Smooth muscle cell of the brain vasculature (primary cell): ENCODE results near the gene ADCY5.

ENCODE experiments used
- DNase-seq: peaks from one replicate; pipeline ENCODE4 v3.0.0-alpha.2; 2012; ENCODE audit warnings: low read depth, low spot score

The ADCY5 gene

GRCh38 chr3:123302961-123303360, 145.9 kb downstream of the ADCY5 start:
- no peak for DNase-seq

DNA sequence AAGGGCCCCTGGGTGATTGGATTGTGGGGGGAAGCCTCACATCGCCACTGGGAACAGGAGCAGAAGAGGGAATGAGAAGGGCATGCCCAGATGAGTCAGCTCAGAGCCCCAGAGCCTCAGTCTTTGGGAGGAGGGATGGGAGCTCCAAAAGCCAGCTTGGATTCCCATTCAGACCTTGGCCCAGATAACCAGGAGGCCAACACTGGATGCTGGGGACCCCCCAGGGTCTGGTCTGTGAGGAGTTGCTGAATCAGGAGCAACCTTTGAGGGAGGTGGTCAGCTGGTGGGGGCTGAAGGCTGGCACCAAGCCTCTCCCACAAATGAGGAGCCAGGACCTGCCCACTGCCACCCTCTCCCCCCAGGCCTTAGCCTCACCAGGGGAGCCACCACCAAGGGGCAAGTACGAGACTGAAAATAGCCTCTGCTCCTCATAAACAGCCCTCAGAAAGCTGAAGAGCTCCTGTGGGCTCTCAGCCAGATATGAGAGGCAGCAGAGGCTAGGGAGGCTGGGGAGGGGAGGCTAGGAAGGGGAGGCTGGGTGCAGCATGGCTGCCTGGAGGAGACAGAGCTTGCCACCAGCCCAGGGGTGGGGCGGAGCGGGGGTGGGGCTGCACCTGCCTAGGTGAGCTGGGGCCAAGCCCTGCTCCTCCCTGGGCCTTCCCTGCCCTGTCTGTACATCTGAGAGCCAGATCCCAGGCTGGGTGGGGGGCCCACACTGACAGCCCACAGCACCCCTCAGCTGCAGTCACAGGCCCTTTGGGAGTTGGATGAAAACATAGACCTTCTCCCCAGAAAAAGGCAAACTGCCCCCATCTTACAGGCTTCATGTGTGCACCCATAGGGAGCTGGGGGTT, 147.3 kb downstream of the ADCY5 start:
- DNase-seq = no peak

DNA sequence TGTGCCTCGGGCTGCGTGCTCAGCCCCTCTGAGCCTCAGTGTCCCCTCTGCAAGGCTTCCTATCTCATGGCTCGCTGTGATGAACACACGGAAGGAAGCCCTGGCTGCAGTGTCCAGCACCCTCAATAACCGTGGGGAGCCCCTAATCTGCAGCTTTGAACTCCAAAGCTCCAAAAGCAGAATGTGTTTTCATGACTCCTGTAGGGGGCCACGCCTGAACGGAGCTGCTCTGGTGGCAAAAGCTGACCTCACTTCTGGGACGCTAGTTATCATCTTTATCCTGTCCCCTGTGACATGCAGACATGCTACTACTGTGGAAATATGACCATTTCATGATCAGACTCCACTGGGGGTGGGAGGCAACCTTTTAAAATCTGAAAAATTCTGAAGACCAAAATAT, 148.3 kb downstream of the ADCY5 start:
- no peak for DNase-seq

- no peak for DNase-seq
Measured at GRCh38 chr3:123300056-123300455, 148.8 kb downstream of the ADCY5 start.

DNA sequence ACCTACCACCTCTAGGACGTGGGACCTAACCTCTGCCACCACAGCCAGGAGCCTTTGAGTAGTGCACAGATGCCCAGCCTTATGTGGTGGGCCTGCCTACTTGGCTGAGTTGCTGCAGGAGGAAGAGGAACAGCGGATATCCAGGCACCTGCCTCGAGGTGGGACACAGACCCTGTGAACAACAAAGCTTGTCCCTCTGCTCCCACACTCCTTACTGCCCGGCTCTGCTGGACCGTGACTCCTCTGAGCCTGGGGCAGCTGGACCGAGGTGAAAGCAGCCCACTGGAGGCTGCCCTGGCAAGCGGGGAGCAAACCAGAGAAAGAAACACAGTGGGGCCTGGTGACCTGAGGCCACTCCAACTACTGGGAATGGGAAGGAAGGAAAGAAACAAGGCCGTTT, 149.3 kb downstream of the ADCY5 start:
- DNase-seq = no peak

DNA sequence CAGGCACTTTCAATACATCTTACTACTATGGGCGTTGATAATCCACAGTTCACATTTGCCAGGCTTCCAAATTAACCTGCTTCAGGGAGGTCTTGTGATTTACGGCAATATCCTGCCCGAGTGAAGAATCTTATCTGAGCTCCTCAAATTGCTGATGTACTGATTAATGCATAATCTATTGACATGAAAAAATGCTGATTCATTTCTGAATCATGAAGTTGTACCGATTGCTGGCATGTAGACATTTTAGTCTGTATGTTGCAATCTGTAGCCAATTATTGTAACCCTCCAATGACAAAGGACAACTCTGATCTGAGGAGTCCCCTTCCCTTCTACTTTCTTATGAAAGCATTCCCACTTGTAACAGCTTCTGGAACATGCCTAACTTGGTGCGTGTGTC, 150.0 kb downstream of the ADCY5 start:
- no peak for DNase-seq

GRCh38 chr3:123297627-123297899, 151.3 kb downstream of the ADCY5 start:
- DNase-seq = no peak

DNA sequence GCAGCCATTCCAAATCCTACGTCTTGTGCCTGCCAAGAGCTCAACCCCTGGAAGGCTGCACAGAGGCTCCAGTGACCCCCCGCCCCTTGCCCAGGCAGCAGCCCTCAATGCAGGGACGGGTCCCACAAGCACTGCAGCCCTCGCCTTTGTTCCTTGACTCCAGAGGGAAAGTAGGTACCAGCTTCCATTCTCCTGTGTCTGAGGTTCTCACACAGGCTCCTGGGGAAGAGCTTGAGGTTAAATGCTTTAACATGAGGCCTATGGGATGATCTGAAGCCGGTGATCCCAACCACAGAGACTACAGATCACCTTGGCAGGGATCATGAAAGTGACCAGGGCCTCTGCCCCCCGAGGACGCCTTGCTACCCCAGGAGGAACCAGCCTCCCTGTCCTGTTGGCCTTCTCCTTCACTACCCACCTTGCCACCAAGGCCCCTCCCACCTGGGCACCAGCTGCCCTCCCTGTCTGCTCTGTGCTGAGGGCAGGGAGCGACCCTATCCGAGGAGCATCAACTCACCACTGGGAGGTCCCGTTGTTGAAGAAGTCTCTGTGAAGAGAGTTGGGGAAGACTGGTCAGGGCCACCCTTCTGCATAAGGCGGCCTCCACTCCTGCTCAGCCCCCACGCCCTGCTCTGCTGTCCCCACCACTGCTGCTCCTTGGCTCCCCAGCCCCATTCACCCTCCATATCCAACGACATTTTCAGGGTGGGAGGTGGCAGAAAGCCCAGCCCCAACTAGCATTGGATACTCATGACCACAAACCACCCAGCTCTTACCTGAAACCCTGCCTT, 151.9 kb downstream of the ADCY5 start:
- DNase-seq = no peak

DNA sequence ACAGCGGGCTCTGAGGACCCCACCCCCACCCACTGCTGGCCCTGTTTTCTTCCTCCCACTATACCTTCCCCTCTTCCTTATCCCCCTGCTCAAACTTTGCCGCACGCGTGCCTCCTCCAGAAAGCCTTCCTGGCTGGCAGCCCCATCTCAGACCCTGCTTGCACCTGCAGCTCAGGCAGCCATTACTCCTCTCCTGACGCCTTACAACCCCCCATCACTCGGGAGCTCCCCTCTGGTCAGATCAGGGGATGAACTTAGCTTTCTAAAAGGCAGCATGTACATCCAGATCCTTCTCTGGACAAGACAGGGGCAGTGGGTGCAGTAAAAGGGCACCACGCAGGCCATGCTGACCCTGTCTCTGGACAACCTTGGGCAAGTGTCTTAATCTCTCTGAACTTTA, 152.6 kb downstream of the ADCY5 start:
- DNase-seq = no peak

DNA sequence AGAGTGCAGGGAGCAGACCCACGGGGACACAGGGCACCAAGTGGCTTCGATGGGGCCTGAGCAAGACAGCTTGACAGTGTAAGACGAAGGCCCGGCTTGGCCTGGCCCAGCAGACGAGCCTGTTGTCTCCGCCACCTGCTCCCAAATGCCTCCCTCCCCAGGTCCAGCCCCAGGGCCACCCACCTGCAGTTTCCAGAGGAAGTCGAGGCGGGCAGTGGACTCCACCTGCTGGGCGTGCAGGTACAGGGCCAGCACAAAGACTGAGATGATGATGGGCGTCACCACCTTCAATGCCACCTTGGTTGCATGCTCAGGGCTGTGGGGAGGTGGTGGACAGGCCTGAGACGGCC, 153.0 kb downstream of the ADCY5 start:
- DNase-seq = no peak

DNA sequence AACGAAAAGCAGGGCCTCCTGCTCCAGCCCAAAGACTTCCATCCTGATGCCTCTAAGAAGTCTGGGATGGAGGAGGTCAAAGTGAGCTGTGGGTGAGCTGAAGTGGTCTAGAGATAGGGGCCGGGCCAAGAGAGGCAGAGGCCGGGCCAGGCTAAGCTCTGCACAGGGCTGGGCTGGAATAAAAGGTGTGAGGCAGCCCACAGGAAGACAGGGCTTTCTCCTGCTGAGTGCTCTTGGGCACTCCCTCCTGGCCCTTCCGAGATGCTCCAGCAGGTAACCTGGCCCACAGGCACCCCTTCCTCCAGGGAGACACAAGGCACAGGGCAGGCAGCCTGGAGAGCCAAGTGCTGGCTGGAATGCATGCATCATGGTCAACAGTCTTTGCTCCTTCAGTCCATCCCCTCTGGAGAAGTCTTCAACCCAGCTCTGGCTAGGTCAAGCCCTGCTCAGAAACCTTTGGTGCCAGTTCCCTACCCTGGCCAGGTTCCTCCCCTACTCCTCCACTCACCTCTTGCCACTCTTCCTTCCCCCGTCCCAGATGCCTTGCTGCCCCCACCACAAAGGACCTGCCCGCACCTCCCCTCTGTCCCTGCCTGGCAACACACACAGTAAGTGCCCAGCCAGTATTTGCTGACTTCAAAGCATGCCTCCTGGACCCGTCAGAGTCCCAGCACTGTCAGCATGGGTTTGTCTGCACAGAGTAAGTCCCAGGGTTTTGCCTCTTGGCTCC, 153.6 kb downstream of the ADCY5 start:
- DNase-seq = no peak

DNA sequence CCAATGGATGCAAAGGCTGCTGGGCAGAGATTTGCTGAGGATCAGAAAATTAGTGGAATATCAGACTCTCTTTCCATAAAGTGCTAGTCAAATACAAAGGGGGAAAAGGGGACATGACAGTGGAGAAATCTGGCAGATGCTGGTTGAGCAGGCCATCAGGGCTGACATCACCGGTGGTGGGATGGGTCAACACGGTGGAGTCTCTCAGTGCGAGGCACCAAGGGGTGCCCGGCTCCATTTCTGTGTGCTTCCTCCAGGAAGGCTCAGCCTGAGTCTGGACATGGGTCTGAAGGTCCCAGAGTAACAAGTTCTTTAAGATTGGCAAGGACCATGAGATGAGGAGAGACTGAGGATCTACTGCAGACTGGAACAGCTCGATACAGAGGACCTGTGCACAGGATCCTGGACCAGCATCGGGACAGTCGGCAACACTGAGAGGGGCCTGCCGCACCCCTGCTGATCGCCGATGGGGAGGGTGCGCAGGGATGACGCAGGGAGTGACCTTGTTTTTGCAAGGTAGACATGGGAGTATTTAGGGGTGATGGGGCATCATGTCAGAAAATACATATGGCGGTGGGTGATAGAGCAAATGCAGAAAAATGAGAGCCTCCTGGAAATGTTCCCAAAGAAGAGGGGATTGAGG, 154.5 kb downstream of the ADCY5 start:
- DNase-seq = no peak

DNA sequence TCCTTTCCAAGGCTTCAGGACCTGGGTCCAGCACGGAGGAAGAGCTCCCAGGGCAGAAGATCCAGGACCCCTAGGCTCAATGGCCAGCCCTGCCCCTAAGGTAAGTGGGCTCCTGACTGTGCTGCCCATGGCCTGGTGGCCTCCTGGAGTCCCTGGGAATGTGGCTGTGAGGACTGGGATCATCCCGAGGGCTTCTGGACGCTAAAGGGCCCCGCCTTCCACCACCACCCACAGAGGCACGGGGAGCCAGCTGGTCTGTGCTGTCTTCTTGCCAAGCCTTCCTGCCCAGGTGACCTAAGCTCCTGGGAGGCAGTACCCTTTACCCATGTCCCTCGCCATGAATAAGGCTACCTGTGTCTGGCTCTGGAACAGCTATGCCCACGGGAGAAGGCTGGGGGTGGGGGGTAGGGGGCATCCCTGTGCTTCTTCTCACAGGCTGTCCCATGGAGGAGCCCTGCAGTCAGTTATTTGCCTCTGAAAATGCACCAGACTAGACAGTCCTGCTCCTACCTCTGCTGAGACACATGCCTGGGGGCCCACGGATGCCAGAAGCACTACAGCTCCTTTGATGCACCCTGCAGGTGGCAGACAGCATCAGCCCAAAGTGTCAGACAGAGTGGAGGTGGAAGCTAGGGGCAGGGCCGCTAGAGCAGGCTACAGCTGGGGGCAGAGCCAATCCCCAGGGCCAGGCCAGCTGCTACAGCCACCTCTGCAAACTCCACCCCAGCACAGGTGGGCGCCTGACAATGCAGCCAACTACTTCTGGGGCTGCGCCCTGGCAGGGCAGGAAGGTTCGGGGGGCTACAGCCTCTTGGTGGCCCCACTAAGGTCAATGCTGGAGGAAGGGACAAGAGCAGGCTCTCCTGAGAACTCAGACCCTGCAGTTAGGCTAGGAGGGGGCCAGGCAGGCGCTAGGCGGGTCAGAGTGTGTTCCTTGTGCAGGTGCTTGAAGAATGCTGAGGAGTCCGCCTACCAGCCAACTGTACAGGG, 156.3 kb downstream of the ADCY5 start:
- no peak for DNase-seq

DNA sequence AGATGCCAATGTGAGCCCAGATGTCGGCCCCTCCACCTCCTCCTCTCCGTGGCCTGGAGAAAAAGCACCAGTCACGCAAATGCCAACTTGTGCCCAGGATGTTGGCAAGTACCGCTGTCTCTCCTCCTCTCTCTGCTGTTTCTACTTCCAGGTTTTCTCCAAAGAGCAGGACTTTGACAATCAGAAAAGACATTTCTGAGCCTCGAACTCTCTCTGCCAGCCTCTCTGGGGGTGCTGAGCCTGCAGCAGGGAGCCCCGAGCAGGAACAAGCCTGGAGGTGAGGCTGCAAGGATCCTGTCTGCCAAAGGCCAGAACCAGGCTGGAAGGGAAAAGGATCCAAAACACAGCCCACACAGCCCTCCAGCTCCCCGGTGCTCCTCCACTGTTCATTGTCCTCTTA, 157.5 kb downstream of the ADCY5 start:
- no peak for DNase-seq

- no peak for DNase-seq
Measured at GRCh38 chr3:123290962-123291361, 157.9 kb downstream of the ADCY5 start.

DNA sequence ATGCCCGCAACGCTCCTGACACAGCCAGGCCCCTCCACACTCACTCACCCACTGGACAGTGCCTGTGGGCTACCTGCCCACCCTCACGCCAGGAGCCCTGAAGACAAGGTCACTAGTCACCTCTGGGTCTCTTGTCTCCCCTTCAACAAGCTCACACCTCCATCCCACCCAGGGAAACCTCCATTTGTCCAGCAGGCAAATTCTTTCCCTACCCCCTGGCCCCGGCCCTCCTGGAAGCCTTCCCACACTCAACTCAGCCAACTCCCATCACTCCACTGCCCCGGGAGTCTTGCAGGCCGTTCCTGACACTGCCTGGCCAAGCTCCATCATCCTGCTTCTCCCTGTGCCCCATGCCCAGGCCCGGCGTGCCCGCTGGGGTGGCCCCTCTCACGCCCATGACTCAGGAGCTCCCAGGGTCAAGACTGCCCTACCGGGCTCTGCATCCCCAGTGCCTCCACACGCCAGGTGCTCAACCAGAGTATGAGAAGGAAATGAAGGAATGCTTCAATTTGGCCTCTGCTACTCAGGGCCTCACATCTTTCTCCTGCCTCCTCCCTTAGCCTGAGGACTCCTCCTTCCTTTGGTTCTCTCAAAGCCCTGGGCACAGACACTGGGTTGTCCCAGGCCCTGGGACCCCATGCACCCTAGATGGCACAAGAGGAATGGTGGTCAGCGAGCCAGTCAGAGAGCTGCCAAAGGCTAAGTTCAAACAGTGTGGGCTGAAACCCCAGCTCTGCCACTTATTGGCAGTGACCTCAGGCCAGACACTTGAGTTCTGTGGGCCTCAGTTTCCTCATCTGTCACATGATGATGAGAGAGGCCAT, 158.6 kb downstream of the ADCY5 start:
- no peak for DNase-seq

- DNase-seq = no peak
Measured at GRCh38 chr3:123289391-123290106, 159.3 kb downstream of the ADCY5 start.

- no peak for DNase-seq
Measured at GRCh38 chr3:123287962-123288302, 161.0 kb downstream of the ADCY5 start.
